ENCODE results near the gene TXNRD2.

GRCh38 chr22:19972652-19973550, 31.3 kb upstream of the TXNRD2 start:
- TF ChIP-seq CTCF (IDR thresholded peaks at IDR 0.05) = no peak
- no peak for TF ChIP-seq EZH2phosphoT487 (IDR thresholded peaks at IDR 0.05)
